GM12801 (cell line): ENCODE measurements around the gene GRID1.

ENCODE experiments used
- TF ChIP-seq, protein P1 (sequence below): IDR thresholded peaks from one replicate; pipeline ENCODE4 v1.5.1; 2011; ENCODE audit warnings: control low read depth; ENCODE audit not compliant: insufficient read length; ENCODE audit errors: extremely low read depth

The GRID1 gene

DNA sequence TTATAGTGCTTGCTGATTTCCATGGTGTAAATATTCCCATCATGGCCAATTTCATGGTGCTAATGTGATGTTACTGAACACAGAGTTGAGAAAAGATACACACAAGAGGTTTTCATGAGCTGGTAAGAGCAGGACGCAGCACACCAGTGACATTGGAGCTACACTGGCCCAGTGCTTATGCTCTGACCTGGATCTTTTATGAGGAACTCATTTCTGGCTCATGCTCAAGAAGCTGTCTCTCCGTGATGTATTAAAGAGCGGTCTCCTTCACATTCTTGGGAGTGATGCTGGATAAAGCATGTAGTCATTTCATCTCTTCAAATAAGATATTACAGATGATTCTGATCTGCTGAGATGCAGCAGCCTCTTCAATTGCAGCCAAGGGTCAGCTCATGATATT is 785.2 kb downstream of the GRID1 start:
- TF ChIP-seq, protein P1, sequence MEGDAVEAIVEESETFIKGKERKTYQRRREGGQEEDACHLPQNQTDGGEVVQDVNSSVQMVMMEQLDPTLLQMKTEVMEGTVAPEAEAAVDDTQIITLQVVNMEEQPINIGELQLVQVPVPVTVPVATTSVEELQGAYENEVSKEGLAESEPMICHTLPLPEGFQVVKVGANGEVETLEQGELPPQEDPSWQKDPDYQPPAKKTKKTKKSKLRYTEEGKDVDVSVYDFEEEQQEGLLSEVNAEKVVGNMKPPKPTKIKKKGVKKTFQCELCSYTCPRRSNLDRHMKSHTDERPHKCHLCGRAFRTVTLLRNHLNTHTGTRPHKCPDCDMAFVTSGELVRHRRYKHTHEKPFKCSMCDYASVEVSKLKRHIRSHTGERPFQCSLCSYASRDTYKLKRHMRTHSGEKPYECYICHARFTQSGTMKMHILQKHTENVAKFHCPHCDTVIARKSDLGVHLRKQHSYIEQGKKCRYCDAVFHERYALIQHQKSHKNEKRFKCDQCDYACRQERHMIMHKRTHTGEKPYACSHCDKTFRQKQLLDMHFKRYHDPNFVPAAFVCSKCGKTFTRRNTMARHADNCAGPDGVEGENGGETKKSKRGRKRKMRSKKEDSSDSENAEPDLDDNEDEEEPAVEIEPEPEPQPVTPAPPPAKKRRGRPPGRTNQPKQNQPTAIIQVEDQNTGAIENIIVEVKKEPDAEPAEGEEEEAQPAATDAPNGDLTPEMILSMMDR, result no peak

- TF ChIP-seq, protein P1, result no peak
Measured at GRCh38 chr10:85580585-85580984, 786.0 kb downstream of the GRID1 start.

GRCh38 chr10:85578860-85579259 is 787.7 kb downstream of the GRID1 start:
- TF ChIP-seq, protein P1, result no peak

- TF ChIP-seq, protein P1, result no peak
Measured at GRCh38 chr10:85575441-85575840, 791.2 kb downstream of the GRID1 start.

- TF ChIP-seq, protein P1, result no peak
Measured at GRCh38 chr10:85570871-85571270, 795.7 kb downstream of the GRID1 start.

DNA sequence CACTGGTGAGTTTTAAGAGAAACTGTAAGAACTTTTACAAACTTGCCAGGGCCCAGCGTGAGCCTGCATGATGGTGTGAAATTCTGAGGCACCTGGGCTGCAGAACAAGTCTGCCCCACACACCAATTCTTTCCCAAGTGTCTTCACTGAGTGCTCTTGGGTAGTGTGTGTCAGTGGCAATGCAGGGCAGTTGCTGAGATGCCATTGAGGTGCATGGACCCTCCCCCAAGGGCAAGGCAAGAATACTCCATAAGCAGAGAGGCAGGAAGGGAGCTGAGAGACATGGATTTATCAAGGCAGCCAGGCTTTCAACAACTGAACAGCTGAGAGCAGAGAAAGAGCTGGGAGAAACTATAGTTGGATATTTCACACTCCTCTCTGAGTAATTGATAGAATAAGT is 801.2 kb downstream of the GRID1 start:
- TF ChIP-seq, protein P1, result no peak

GRCh38 chr10:85558533-85558932 is 808.1 kb downstream of the GRID1 start:
- TF ChIP-seq, protein P1, result no peak

GRCh38 chr10:85557706-85558105 is 808.9 kb downstream of the GRID1 start:
- TF ChIP-seq, protein P1, result no peak
